DND-41 (cell line): ENCODE results near the gene NUP50.

ENCODE experiments used
- ATAC-seq: fragments of 200-7000 bp; cut with Tn5 transposase; 3 replicates; pipeline ENCODE4 v1.9.1; 2021; ENCODE audit warnings: low read depth; ENCODE audit not compliant: insufficient read depth
- DNase-seq: peaks from one replicate; pipeline ENCODE4 v3.0.0-alpha.2; 2020
- H2AFZ ChIP-seq: 2 replicates; pipeline ENCODE4 v1.6.0; 2012; ENCODE audit warnings: low read depth, low read length
- H3K27ac ChIP-seq: 2 replicates; pipeline ENCODE4 v1.5.1; 2012; ENCODE audit warnings: low read length, inconsistent platforms
- H3K27me3 ChIP-seq: fragments of 200-600 bp; sonication (generic); 2 replicates; pipeline ENCODE4 v1.6.0; 2012; ENCODE audit warnings: low read length, mild to moderate bottlenecking, inconsistent platforms; ENCODE audit not compliant: insufficient read depth, poor library complexity
- H3K36me3 ChIP-seq: 2 replicates; pipeline ENCODE4 v1.5.1; 2012; ENCODE audit warnings: low read length, inconsistent platforms; ENCODE audit not compliant: insufficient read depth
- H3K4me1 ChIP-seq: 2 replicates; pipeline ENCODE4 v1.5.1; 2012; ENCODE audit warnings: mild to moderate bottlenecking, low read length; ENCODE audit not compliant: insufficient read depth
- H3K4me2 ChIP-seq: 2 replicates; pipeline ENCODE4 v1.6.0; 2012; ENCODE audit warnings: mild to moderate bottlenecking, moderate library complexity, low read length, inconsistent platforms; ENCODE audit not compliant: insufficient read depth
- H3K4me3 ChIP-seq, 2 experiments: fragments of 200-600 bp in 1 of 2; shearing (Covaris generic) in 1 of 2; 2 replicates each; pipeline ENCODE4 v1.5.1; 2012 to 2016; ENCODE audit warnings: inconsistent platforms in 2 of 2, low read length in 2 of 2, mild to moderate bottlenecking in 2 of 2, low read depth in 1 of 2, moderate library complexity in 1 of 2
- H3K79me2 ChIP-seq: 2 replicates; pipeline ENCODE4 v1.6.0; 2012; ENCODE audit warnings: low read length, inconsistent platforms; ENCODE audit not compliant: insufficient read depth
- H3K9ac ChIP-seq: 2 replicates; pipeline ENCODE4 v1.6.0; 2012; ENCODE audit warnings: low read depth, mild to moderate bottlenecking, inconsistent platforms, low read length, moderate library complexity
- H3K9me3 ChIP-seq: 2 replicates; pipeline ENCODE4 v1.5.1; 2012; ENCODE audit warnings: low read length, moderate library complexity, mild to moderate bottlenecking, inconsistent platforms; ENCODE audit not compliant: insufficient read depth, severe bottlenecking
- H4K20me1 ChIP-seq: 2 replicates; pipeline ENCODE4 v1.6.0; 2012; ENCODE audit warnings: low read length; ENCODE audit not compliant: insufficient read depth
- EZH2 ChIP-seq: IDR thresholded peaks from 3 replicates; pipeline ENCODE4 v1.6.1; 2012; ENCODE audit warnings: borderline replicate concordance, low read depth, mild to moderate bottlenecking, moderate library complexity, low read length, inconsistent platforms; ENCODE audit not compliant: severe bottlenecking
- TF ChIP-seq, protein P1 (sequence below): IDR thresholded peaks from 2 replicates; pipeline ENCODE4 v1.5.1; 2012; ENCODE audit warnings: borderline replicate concordance, low read length, moderate library complexity, mild to moderate bottlenecking; ENCODE audit not compliant: poor library complexity, severe bottlenecking; ENCODE audit errors: extremely low read depth

The NUP50 gene

DNA sequence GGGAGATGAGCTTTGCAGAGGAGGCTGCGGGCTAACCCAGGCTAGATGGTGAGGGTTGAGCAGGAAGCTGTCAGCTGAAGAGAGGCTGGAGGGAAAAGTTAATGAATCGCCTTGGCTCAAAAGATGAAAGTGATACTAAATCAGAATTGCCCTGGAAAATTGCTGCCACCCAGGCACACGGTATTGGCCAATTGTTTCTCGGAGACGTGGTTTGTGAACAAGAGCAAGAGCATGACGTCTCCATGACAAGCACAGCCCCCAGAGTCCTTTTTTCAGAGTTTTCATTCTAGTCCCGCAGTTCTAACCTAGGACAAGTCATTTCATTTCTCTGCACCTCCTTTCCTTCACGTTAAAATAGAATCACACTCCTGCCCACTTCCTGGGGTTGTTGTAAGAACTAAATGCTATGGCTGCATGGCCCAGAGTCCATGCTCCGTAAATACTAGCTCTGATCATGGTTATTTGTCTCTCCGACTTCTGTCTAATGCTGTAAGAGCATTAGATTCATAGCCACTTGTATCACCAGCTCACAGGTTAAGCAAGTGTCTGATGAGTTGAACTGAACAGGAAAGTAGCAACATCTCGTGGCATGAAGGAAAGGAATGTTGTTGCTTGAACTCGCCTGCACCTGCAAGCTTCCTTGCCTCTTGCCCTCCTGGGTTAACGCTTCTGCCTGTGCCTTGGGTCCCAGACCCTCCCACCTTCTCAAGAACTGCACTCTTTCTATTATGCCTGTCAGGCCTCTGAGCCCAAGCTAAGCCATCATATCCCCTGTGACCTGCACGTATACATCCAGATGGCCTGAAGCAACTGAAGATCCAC, 33.8 kb upstream of the NUP50 start:
- H3K9me3 ChIP-seq: peaks cover 10% of the 10 kb centered on the region
- H3K4me3 ChIP-seq: no peak overlapping the region
- no peak overlapping the region for H3K4me2 ChIP-seq
- TF ChIP-seq, protein P1, sequence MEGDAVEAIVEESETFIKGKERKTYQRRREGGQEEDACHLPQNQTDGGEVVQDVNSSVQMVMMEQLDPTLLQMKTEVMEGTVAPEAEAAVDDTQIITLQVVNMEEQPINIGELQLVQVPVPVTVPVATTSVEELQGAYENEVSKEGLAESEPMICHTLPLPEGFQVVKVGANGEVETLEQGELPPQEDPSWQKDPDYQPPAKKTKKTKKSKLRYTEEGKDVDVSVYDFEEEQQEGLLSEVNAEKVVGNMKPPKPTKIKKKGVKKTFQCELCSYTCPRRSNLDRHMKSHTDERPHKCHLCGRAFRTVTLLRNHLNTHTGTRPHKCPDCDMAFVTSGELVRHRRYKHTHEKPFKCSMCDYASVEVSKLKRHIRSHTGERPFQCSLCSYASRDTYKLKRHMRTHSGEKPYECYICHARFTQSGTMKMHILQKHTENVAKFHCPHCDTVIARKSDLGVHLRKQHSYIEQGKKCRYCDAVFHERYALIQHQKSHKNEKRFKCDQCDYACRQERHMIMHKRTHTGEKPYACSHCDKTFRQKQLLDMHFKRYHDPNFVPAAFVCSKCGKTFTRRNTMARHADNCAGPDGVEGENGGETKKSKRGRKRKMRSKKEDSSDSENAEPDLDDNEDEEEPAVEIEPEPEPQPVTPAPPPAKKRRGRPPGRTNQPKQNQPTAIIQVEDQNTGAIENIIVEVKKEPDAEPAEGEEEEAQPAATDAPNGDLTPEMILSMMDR: no peak
- TF ChIP-seq EZH2: no peak
- no peak overlapping the region for H3K9ac ChIP-seq
- H3K79me2 ChIP-seq: no peaks in the 10 kb centered on the region
- no peak for DNase-seq
- ATAC-seq: no peak
- H4K20me1 ChIP-seq: no peaks in the 10 kb centered on the region
- H3K36me3 ChIP-seq: peaks cover 21% of the 10 kb centered on the region
- no peak overlapping the region for H2AFZ ChIP-seq
- H3K27me3 ChIP-seq: no peaks in the 10 kb centered on the region
- no peaks in the 10 kb centered on the region for H3K4me1 ChIP-seq
- no peak overlapping the region for H3K27ac ChIP-seq

- H3K36me3 ChIP-seq: peaks cover 29% of the 10 kb centered on the region
- H4K20me1 ChIP-seq: no peaks in the 10 kb centered on the region
- no peak for TF ChIP-seq EZH2
- TF ChIP-seq, protein P1: no peak
- no peak for DNase-seq
- no peaks in the 10 kb centered on the region for H3K27me3 ChIP-seq
- no peak overlapping the region for H3K4me3 ChIP-seq
- H3K9me3 ChIP-seq: peaks cover 16% of the 10 kb centered on the region
- no peaks in the 10 kb centered on the region for H3K4me1 ChIP-seq
- H3K9ac ChIP-seq: no peak overlapping the region
- no peak overlapping the region for H3K27ac ChIP-seq
- H3K79me2 ChIP-seq: no peaks in the 10 kb centered on the region
- ATAC-seq: no peak
- H3K4me2 ChIP-seq: no peak overlapping the region
- H2AFZ ChIP-seq: no peak overlapping the region
Observed at GRCh38 chr22:45130891-45131290, 32.8 kb upstream of the NUP50 start.

DNA sequence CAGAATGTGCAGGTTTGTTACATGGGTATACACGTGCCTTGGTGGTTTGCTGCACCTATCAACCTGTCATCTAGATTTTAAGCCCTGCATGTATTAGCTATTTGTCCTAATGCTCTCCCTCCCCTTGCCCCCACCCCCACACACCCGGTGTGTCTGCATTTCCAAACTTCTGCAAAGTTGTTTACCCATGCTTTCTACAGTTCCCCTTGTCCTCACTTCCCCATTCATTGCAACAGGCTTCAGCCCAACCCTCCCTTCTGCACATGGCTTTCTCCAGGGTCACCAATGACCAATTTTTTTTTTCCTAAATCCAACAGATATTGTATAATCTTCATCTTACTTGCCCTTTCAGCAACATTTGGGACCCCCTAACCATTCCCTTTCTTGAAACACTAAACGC, 32.0 kb upstream of the NUP50 start:
- H3K4me2 ChIP-seq: no peak overlapping the region
- TF ChIP-seq EZH2: no peak
- TF ChIP-seq, protein P1: no peak
- H2AFZ ChIP-seq: no peak overlapping the region
- no peak overlapping the region for H3K4me3 ChIP-seq
- no peaks in the 10 kb centered on the region for H3K27me3 ChIP-seq
- H3K36me3 ChIP-seq: peaks cover 31% of the 10 kb centered on the region
- no peaks in the 10 kb centered on the region for H4K20me1 ChIP-seq
- H3K27ac ChIP-seq: no peak overlapping the region
- no peak for DNase-seq
- H3K79me2 ChIP-seq: no peaks in the 10 kb centered on the region
- H3K9me3 ChIP-seq: peaks cover 17% of the 10 kb centered on the region
- no peak overlapping the region for H3K9ac ChIP-seq
- ATAC-seq: no peak
- H3K4me1 ChIP-seq: no peaks in the 10 kb centered on the region
